HepG2 (cell line): ENCODE measurements around the gene ESYT1. TPM values are rescaled to one million over a fixed set of nuclear protein-coding genes. Genes with fewer than 3 reads are reported as not detected.

ENCODE experiments used
- EEA1 ChIP-seq: sonication (generic); formaldehyde crosslinking; IDR thresholded peaks from 2 replicates; pipeline ENCODE4 v1.5.1; 2020; ENCODE audit warnings: mild to moderate bottlenecking, missing genetic modification reagents, borderline replicate concordance
- GATA4 ChIP-seq: sonication (generic); IDR thresholded peaks from 2 replicates; pipeline ENCODE4 v1.6.1; 2016; ENCODE audit warnings: antibody characterized with exemption, low read depth, borderline replicate concordance
- POLR2AphosphoS2 ChIP-seq: IDR thresholded peaks from 2 replicates; pipeline ENCODE4 v1.6.1; 2011; ENCODE audit warnings: low read depth, low read length, improper control_type of control experiment
- PRPF4 ChIP-seq: fragments of 200-400 bp; formaldehyde crosslinking; IDR thresholded peaks from 2 replicates; pipeline ENCODE4 v1.6.1; 2016; ENCODE audit warnings: low read length, low read depth; ENCODE audit not compliant: poor library complexity, severe bottlenecking
- ZNF546 ChIP-seq: sonication (generic); formaldehyde crosslinking; conservative IDR thresholded peaks from 2 replicates; pipeline ENCODE4 v1.8.1; 2023; ENCODE audit warnings: mild to moderate bottlenecking, missing genetic modification reagents
- polyA plus RNA-seq, 8 experiments: library from polyadenylated mRNA; depleted of rRNA in 3 of 8; stranded (reverse) in 7 of 8; unstranded in 1 of 8; fragments of >200 nt; fragmentation: Illumina TruSeq in 4 of 8; extraction: Trizol in 4 of 8; gene quantifications; 2 replicates each; pipeline versions ENCODE4 v1.2.1 to v1.2.3, GENCODE V29; 2011 to 2016; ENCODE audit warnings: low read depth in 4 of 8, missing spikeins in 1 of 8, mixed read lengths in 1 of 8; ENCODE audit not compliant: insufficient read depth in 1 of 8
- total RNA-seq, 5 experiments: library from RNA; depleted of rRNA; stranded (reverse); fragments of >200 nt; fragmentation: Illumina TruSeq; extraction: Trizol; gene quantifications; 2 replicates each; pipeline ENCODE4 v1.2.3, GENCODE V29; 2016; ENCODE audit warnings: low read depth in 1 of 5
- TF ChIP-seq, protein P1 (sequence below): sonication (generic); formaldehyde crosslinking; conservative IDR thresholded peaks from 2 replicates; pipeline ENCODE4 v1.4.0; 2020; ENCODE audit warnings: missing genetic modification reagents
- TF ChIP-seq, protein P2 (sequence below): sonication (generic); formaldehyde crosslinking; IDR thresholded peaks from 2 replicates; pipeline ENCODE4 v1.4.0; 2020; ENCODE audit warnings: missing genetic modification reagents
- TF ChIP-seq, protein P3 (sequence below), 2 experiments: fragments of 450-650 bp in 1 of 2; sonication (generic) in 1 of 2; formaldehyde crosslinking in 1 of 2; IDR thresholded peaks; 2 replicates each; pipeline versions ENCODE4 v1.6.1 to v1.8.0; 2016 to 2022; ENCODE audit warnings: antibody characterized with exemption in 1 of 2, mild to moderate bottlenecking in 1 of 2, missing genetic modification reagents in 1 of 2

The ESYT1 gene
- total and polyA plus RNA-seq, 2 of the 13 experiments (the other 11 are each of a cell fraction or from before 2014, with no cell fraction given): 66.9 to 71.0 TPM

DNA sequence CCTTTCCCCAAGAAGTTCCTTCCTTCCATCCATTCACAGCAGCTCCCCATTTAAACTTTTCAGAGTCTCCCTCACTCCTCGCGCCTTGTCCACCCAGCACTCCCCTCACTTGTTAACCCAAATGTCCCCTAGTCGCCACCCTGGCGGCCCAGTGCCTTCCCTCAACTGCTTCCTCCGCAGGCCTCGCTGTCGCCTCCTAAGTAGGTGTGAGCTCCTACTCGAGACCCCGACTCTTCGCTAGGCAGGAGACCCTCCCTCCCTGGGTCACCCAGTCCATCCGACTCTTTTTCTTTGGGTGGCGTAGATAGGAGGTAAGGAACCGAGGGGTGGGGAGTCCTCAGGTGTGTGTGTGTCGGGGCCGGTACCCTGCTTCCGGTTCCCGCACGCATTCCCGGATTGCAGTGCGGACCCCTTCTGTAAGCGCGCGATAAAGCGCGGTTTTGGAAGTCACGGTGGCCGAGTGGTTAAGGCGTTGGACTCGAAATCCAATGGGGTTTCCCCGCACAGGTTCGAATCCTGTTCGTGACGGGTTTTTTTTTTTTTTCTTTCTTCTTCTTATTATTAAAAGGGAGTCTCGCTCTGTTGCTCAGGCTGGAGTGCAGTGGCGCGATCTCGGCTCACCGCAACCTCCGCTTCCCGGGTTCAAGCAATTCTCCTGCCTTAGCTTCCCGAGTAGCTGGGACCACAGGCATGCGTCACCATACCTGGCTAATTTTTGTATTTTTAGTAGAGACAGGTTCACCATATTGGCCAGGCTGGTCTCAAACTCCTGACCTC, 62.0 kb downstream of the ESYT1 start (continued):
- TF ChIP-seq, protein P1, sequence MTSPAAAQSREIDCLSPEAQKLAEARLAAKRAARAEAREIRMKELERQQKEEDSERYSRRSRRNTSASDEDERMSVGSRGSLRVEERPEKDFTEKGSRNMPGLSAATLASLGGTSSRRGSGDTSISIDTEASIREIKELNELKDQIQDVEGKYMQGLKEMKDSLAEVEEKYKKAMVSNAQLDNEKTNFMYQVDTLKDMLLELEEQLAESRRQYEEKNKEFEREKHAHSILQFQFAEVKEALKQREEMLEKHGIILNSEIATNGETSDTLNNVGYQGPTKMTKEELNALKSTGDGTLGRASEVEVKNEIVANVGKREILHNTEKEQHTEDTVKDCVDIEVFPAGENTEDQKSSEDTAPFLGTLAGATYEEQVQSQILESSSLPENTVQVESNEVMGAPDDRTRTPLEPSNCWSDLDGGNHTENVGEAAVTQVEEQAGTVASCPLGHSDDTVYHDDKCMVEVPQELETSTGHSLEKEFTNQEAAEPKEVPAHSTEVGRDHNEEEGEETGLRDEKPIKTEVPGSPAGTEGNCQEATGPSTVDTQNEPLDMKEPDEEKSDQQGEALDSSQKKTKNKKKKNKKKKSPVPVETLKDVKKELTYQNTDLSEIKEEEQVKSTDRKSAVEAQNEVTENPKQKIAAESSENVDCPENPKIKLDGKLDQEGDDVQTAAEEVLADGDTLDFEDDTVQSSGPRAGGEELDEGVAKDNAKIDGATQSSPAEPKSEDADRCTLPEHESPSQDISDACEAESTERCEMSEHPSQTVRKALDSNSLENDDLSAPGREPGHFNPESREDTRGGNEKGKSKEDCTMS (CRISPR knock-in tag): no peak
- TF ChIP-seq ZNF546 (CRISPR knock-in tag): no peak; the same call in 1 of the 2 replicates
- 0 out of 2 replicates have a peak, but pooled peaks have one; percentile 12 for TF ChIP-seq EEA1
- no peak for TF ChIP-seq GATA4
- TF ChIP-seq, protein P2, sequence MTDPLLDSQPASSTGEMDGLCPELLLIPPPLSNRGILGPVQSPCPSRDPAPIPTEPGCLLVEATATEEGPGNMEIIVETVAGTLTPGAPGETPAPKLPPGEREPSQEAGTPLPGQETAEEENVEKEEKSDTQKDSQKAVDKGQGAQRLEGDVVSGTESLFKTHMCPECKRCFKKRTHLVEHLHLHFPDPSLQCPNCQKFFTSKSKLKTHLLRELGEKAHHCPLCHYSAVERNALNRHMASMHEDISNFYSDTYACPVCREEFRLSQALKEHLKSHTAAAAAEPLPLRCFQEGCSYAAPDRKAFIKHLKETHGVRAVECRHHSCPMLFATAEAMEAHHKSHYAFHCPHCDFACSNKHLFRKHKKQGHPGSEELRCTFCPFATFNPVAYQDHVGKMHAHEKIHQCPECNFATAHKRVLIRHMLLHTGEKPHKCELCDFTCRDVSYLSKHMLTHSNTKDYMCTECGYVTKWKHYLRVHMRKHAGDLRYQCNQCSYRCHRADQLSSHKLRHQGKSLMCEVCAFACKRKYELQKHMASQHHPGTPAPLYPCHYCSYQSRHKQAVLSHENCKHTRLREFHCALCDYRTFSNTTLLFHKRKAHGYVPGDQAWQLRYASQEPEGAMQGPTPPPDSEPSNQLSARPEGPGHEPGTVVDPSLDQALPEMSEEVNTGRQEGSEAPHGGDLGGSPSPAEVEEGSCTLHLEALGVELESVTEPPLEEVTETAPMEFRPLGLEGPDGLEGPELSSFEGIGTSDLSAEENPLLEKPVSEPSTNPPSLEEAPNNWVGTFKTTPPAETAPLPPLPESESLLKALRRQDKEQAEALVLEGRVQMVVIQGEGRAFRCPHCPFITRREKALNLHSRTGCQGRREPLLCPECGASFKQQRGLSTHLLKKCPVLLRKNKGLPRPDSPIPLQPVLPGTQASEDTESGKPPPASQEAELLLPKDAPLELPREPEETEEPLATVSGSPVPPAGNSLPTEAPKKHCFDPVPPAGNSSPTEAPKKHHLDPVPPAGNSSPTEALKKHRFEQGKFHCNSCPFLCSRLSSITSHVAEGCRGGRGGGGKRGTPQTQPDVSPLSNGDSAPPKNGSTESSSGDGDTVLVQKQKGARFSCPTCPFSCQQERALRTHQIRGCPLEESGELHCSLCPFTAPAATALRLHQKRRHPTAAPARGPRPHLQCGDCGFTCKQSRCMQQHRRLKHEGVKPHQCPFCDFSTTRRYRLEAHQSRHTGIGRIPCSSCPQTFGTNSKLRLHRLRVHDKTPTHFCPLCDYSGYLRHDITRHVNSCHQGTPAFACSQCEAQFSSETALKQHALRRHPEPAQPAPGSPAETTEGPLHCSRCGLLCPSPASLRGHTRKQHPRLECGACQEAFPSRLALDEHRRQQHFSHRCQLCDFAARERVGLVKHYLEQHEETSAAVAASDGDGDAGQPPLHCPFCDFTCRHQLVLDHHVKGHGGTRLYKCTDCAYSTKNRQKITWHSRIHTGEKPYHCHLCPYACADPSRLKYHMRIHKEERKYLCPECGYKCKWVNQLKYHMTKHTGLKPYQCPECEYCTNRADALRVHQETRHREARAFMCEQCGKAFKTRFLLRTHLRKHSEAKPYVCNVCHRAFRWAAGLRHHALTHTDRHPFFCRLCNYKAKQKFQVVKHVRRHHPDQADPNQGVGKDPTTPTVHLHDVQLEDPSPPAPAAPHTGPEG (CRISPR knock-in tag): 0 out of 2 replicates have a peak, but pooled peaks have one; percentile 32
- TF ChIP-seq PRPF4: peak; percentile 65
- no peak for TF ChIP-seq POLR2AphosphoS2
- TF ChIP-seq, protein P3, sequence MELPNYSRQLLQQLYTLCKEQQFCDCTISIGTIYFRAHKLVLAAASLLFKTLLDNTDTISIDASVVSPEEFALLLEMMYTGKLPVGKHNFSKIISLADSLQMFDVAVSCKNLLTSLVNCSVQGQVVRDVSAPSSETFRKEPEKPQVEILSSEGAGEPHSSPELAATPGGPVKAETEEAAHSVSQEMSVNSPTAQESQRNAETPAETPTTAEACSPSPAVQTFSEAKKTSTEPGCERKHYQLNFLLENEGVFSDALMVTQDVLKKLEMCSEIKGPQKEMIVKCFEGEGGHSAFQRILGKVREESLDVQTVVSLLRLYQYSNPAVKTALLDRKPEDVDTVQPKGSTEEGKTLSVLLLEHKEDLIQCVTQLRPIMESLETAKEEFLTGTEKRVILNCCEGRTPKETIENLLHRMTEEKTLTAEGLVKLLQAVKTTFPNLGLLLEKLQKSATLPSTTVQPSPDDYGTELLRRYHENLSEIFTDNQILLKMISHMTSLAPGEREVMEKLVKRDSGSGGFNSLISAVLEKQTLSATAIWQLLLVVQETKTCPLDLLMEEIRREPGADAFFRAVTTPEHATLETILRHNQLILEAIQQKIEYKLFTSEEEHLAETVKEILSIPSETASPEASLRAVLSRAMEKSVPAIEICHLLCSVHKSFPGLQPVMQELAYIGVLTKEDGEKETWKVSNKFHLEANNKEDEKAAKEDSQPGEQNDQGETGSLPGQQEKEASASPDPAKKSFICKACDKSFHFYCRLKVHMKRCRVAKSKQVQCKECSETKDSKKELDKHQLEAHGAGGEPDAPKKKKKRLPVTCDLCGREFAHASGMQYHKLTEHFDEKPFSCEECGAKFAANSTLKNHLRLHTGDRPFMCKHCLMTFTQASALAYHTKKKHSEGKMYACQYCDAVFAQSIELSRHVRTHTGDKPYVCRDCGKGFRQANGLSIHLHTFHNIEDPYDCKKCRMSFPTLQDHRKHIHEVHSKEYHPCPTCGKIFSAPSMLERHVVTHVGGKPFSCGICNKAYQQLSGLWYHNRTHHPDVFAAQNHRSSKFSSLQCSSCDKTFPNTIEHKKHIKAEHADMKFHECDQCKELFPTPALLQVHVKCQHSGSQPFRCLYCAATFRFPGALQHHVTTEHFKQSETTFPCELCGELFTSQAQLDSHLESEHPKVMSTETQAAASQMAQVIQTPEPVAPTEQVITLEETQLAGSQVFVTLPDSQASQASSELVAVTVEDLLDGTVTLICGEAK (IDR thresholded peaks at IDR 0.05): no peak
- TF ChIP-seq, protein P3 (CRISPR knock-in tag; IDR thresholded peaks at IDR 0.05): 0 out of 2 replicates have a peak, but pooled peaks have one; percentile 21
